SH-SY5Y (cell line): ENCODE data around the gene IL4R.

ENCODE experiments used
- GATA2 ChIP-seq: IDR thresholded peaks from 2 replicates; pipeline ENCODE4 v1.6.1; 2011; ENCODE audit warnings: mild to moderate bottlenecking, low read depth, low read length
- GATA3 ChIP-seq: IDR thresholded peaks from 2 replicates; pipeline ENCODE4 v1.6.1; 2011; ENCODE audit warnings: low read depth, mild to moderate bottlenecking, low read length, moderate library complexity

GRCh38 chr16:27392671-27393070, 78.9 kb downstream of the IL4R start:
- TF ChIP-seq GATA3 (no peak), GATA2 (no peak)
